Measurements from ENCODE around the gene CTNNA2. TPM values are rescaled to one million over a fixed set of nuclear protein-coding genes. Genes with fewer than 3 reads are reported as not detected.
A peak's percentile ranks its signal among the peaks of the same experiment; 100 is the strongest.

The CTNNA2 gene
- polyA plus RNA-seq, 1 of the 3 experiments (the other 2 are of a cell fraction): 0.30 TPM

GRCh38 chr2:79850912-79851311, 338.1 kb downstream of the CTNNA2 start:
- H3K4me2 ChIP-seq: no peak overlapping the region
- no peaks in the 10 kb centered on the region for H3F3A ChIP-seq (replicated peaks; ENCODE audit: insufficient read depth)
- H3K4me1 ChIP-seq (ENCODE audit: control insufficient read depth in 1 of 2, insufficient read depth in 2 of 2, low read depth in 1 of 2, low read length in 1 of 2): peaks cover 0 to 8% of the 10 kb centered on the region in 2 experiments; a peak in 2 of 4 replicates
- no peaks in the 10 kb centered on the region for H3K9me2 ChIP-seq
- no peaks in the 10 kb centered on the region for H3K27me3 ChIP-seq (ENCODE audit: insufficient read depth)
- ChIA-PET CTCF (no interaction called here), POLR2A (no interaction called here)
- no peaks in the 10 kb centered on the region for H4K20me1 ChIP-seq (ENCODE audit: insufficient read depth)
- no peak for TF ChIP-seq MEF2A (IDR thresholded peaks at IDR 0.05; ENCODE audit: borderline replicate concordance, low read depth)
- H3K36me3 ChIP-seq (replicated peaks in 1 of 2; ENCODE audit: control insufficient read depth in 1 of 2, insufficient read depth in 2 of 2, low read length in 1 of 2): no peaks in the 10 kb centered on the region
- H2AFZ ChIP-seq (ENCODE audit: low read depth): no peak overlapping the region
- no peaks in the 10 kb centered on the region for H3K9me3 ChIP-seq
- no peak overlapping the region for H3K9ac ChIP-seq
- no peak overlapping the region for H3K4me3 ChIP-seq (ENCODE audit: low read depth in 2 of 2, low read length in 1 of 2)
- no peaks in the 10 kb centered on the region for H3K79me2 ChIP-seq (ENCODE audit: insufficient read depth)
- no peak for DNase-seq
- H3K27ac ChIP-seq (ENCODE audit: low read depth in 2 of 2, low read length in 1 of 2): no peak overlapping the region

GRCh38 chr2:79855264-79856006, 342.6 kb downstream of the CTNNA2 start:
- no peaks in the 10 kb centered on the region for H4K20me1 ChIP-seq (ENCODE audit: insufficient read depth)
- H3K9ac ChIP-seq: no peak overlapping the region
- H3F3A ChIP-seq (replicated peaks; ENCODE audit: insufficient read depth): no peaks in the 10 kb centered on the region
- no peak overlapping the region for H3K4me3 ChIP-seq (ENCODE audit: low read depth in 2 of 2, low read length in 1 of 2)
- no peaks in the 10 kb centered on the region for H3K36me3 ChIP-seq (replicated peaks in 1 of 2; ENCODE audit: control insufficient read depth in 1 of 2, insufficient read depth in 2 of 2, low read length in 1 of 2)
- POLR2A ChIA-PET: no interaction called here
- 7% methylated on average over 9 of the region's 10 CpGs for WGBS (ENCODE audit: low lambda C conversion rate)
- DNase-seq: peak; percentile 59
- no peak overlapping the region for H3K4me2 ChIP-seq
- H3K9me2 ChIP-seq: no peaks in the 10 kb centered on the region
- no peaks in the 10 kb centered on the region for H3K9me3 ChIP-seq
- peaks cover 0 to 8% of the 10 kb centered on the region in 2 experiments; a peak in 2 of 4 replicates for H3K4me1 ChIP-seq (ENCODE audit: control insufficient read depth in 1 of 2, insufficient read depth in 2 of 2, low read depth in 1 of 2, low read length in 1 of 2)
- no peak overlapping the region for H3K27ac ChIP-seq (ENCODE audit: low read depth in 2 of 2, low read length in 1 of 2)
- CTCF ChIA-PET: interaction anchor here (0.5 to 2.9 kb wide), 23 partner anchors 9 to 636 kb away, joined by 3 to 16 read pairs (median 3); no protein-coding TSS in a partner anchor
- no peaks in the 10 kb centered on the region for H3K27me3 ChIP-seq (ENCODE audit: insufficient read depth)
- no peak overlapping the region for H2AFZ ChIP-seq (ENCODE audit: low read depth)
- no peaks in the 10 kb centered on the region for H3K79me2 ChIP-seq (ENCODE audit: insufficient read depth)
- no peak for TF ChIP-seq JUND (IDR thresholded peaks at IDR 0.05)
- no peak for TF ChIP-seq TCF12 (IDR thresholded peaks at IDR 0.05)
- no peak for TF ChIP-seq PBX3 (IDR thresholded peaks at IDR 0.05)
- peak; percentile 36; the same call in 1 of the 2 replicates for TF ChIP-seq GATA2 (CRISPR knock-in tag; IDR thresholded peaks at IDR 0.05)
- no peak for TF ChIP-seq ZBTB33 (IDR thresholded peaks at IDR 0.05; ENCODE audit: borderline replicate concordance, low read depth)
- no peak for TF ChIP-seq IRF3 (IDR thresholded peaks at IDR 0.05; ENCODE audit: low read depth, low read length)
- peak; percentile 68 for TF ChIP-seq RAD21 (IDR thresholded peaks at IDR 0.05; ENCODE audit: low read length)
- no peak for TF ChIP-seq POLR2AphosphoS5 (IDR thresholded peaks at IDR 0.05; ENCODE audit: low read depth, low read length)
- TF ChIP-seq EZH2phosphoT487 (IDR thresholded peaks at IDR 0.05; ENCODE audit: borderline replicate concordance, low read depth): no peak
- no peak for TF ChIP-seq USF1 (IDR thresholded peaks at IDR 0.05; ENCODE audit: borderline replicate concordance, low read depth)
- TF ChIP-seq MEF2A (IDR thresholded peaks at IDR 0.05; ENCODE audit: borderline replicate concordance, low read depth): no peak
- no peak for TF ChIP-seq REST (IDR thresholded peaks at IDR 0.05; ENCODE audit: low read depth, low read length)
- TF ChIP-seq TAF1 (IDR thresholded peaks at IDR 0.05; ENCODE audit: borderline replicate concordance, low read depth, low read length): no peak
- TF ChIP-seq EP300 (IDR thresholded peaks at IDR 0.05; ENCODE audit: borderline replicate concordance in 1 of 2, low read depth in 1 of 2, low read length in 1 of 2): no peak
- TF ChIP-seq NFIC (IDR thresholded peaks at IDR 0.05; ENCODE audit: borderline replicate concordance): no peak
- peak; percentile 34; the same call in 1 of the 2 replicates for TF ChIP-seq SMC3 (IDR thresholded peaks at IDR 0.05; ENCODE audit: low read depth, low read length)
- peak; percentile 80 for TF ChIP-seq RCOR1 (IDR thresholded peaks at IDR 0.05; ENCODE audit: low read length)
- peak; percentile 29; the same call in 1 of the 2 replicates for TF ChIP-seq MXI1 (IDR thresholded peaks at IDR 0.05; ENCODE audit: low read depth, low read length)

Measured in SK-N-SH (cell line).